Measurements from ENCODE around the gene BTBD19.
A peak's percentile ranks its signal among the peaks of the same experiment; 100 is the strongest.
"Not testable (repeated sequence)": the region's sequence is repeated elsewhere in the genome, so short reads cannot be mapped to it uniquely, and the experiment has no call there.

The BTBD19 gene

GRCh38 chr1:44808063-44808937, at the start of gene BTBD19:
TSS of gene BTBD19 (plus strand) at chr1:44808523. CDS start at chr1:44808821, 298 bp downstream.
- DNase-seq, result no peak

- no peak for DNase-seq
Observed at GRCh38 chr1:44759077-44759476, 49.2 kb upstream of the BTBD19 start.

- no peak for DNase-seq
Observed at GRCh38 chr1:44760876-44761275, 47.4 kb upstream of the BTBD19 start.

- not testable (repeated sequence) for DNase-seq
Observed at GRCh38 chr1:44766421-44766820, 41.9 kb upstream of the BTBD19 start.

GRCh38 chr1:44775078-44775929, 33.0 kb upstream of the BTBD19 start, which contains the start of gene RPS8:
TSS of gene RPS8 (plus strand) at chr1:44775540. CDS start at chr1:44775597, 57 bp downstream.
- peak; percentile 83 for DNase-seq

- DNase-seq, result no peak
Observed at GRCh38 chr1:44775930-44776729, 32.2 kb upstream of the BTBD19 start.

GRCh38 chr1:44776730-44777068, 31.6 kb upstream of the BTBD19 start:
- DNase-seq, result no peak

GRCh38 chr1:44777547-44777946, 30.8 kb upstream of the BTBD19 start:
- DNase-seq, result no peak

GRCh38 chr1:44777969-44778635, 30.2 kb upstream of the BTBD19 start:
- DNase-seq, result no peak

- DNase-seq, result no peak
Observed at GRCh38 chr1:44778705-44779576, 29.4 kb upstream of the BTBD19 start.

- no peak for DNase-seq
Observed at GRCh38 chr1:44780583-44781121, 27.7 kb upstream of the BTBD19 start.

GRCh38 chr1:44783697-44784093, 24.6 kb upstream of the BTBD19 start:
- no peak for DNase-seq

GRCh38 chr1:44784094-44785028, 24.0 kb upstream of the BTBD19 start:
- peak; percentile 11 for DNase-seq

GRCh38 chr1:44785029-44785380, 23.3 kb upstream of the BTBD19 start:
- DNase-seq, result no peak

- DNase-seq, result no peak
Observed at GRCh38 chr1:44785501-44786137, 22.7 kb upstream of the BTBD19 start.

- DNase-seq, result peak; percentile 3
Observed at GRCh38 chr1:44786138-44786840, 22.0 kb upstream of the BTBD19 start.

- no peak for DNase-seq
Observed at GRCh38 chr1:44786841-44787426, 21.4 kb upstream of the BTBD19 start.

GRCh38 chr1:44787506-44787905, 20.8 kb upstream of the BTBD19 start:
- DNase-seq, result no peak
